ENCODE results near the gene LRCH2. TPM values are rescaled to one million over a fixed set of nuclear protein-coding genes. Genes with fewer than 3 reads are reported as not detected.
"Not testable (repeated sequence)": the region's sequence is repeated elsewhere in the genome, so short reads cannot be mapped to it uniquely, and the experiment has no call there.

Gene LRCH2
- total RNA-seq, 2 donors from 2014 or later = not detected

- DNase-seq (no peak), ATAC-seq (replicated peaks in 1 of 2) (no peak)
- Mint-ChIP-seq H3K27ac (no peak overlapping the region), H3K4me3 (no peak overlapping the region), H3K27me3 (ENCODE audit: low read depth) (peaks cover 46% of the 10 kb centered on the region), H3K4me1 (ENCODE audit: low read depth) (no peaks in the 10 kb centered on the region), H3K36me3 (ENCODE audit: insufficient read depth in 2 of 2) (no peaks in the 10 kb centered on the region), H3K9me3 (no peaks in the 10 kb centered on the region)
Observed at GRCh38 chrX:115237056-115237455, 3.2 kb upstream of the LRCH2 start.

- Mint-ChIP-seq H3K4me1 (ENCODE audit: low read depth) (no peaks in the 10 kb centered on the region), H3K27me3 (ENCODE audit: low read depth) (peaks cover 51% of the 10 kb centered on the region), H3K36me3 (ENCODE audit: insufficient read depth in 2 of 2) (no peaks in the 10 kb centered on the region), H3K27ac (no peak overlapping the region), H3K4me3 (no peak overlapping the region), H3K9me3 (no peaks in the 10 kb centered on the region)
- ATAC-seq (replicated peaks in 1 of 2) (no peak), DNase-seq (no peak)
Observed at GRCh38 chrX:115236560-115236959, 2.7 kb upstream of the LRCH2 start.

- H3K36me3 Mint-ChIP-seq (ENCODE audit: insufficient read depth in 2 of 2) = no peaks in the 10 kb centered on the region
- ATAC-seq (replicated peaks in 1 of 2) (no peak), DNase-seq (no peak)
- no peaks in the 10 kb centered on the region for H3K4me1 Mint-ChIP-seq (ENCODE audit: low read depth)
- no peak overlapping the region for H3K4me3 Mint-ChIP-seq
- H3K9me3 Mint-ChIP-seq = no peaks in the 10 kb centered on the region
- no peak overlapping the region for H3K27ac Mint-ChIP-seq
- peaks cover 69% of the 10 kb centered on the region for H3K27me3 Mint-ChIP-seq (ENCODE audit: low read depth)
Observed at GRCh38 chrX:115234461-115234860, 565 bp upstream of the LRCH2 start.

- H3K27me3 Mint-ChIP-seq (ENCODE audit: low read depth) = peaks cover 68% of the 10 kb centered on the region
- H3K36me3 Mint-ChIP-seq (ENCODE audit: insufficient read depth in 2 of 2) = no peaks in the 10 kb centered on the region
- peak overlapping the region in 1 of 2 donors; percentile 55 for H3K4me3 Mint-ChIP-seq
Observed at GRCh38 chrX:115232933-115233496, 881 bp downstream of the LRCH2 start.

GRCh38 chrX:115229337-115230003 lies 4.4 kb downstream of the LRCH2 start:
- Mint-ChIP-seq H3K4me1 (ENCODE audit: low read depth) (no peaks in the 10 kb centered on the region), H3K36me3 (ENCODE audit: insufficient read depth in 2 of 2) (no peaks in the 10 kb centered on the region), H3K27me3 (ENCODE audit: low read depth) (peaks cover 69% of the 10 kb centered on the region), H3K4me3 (no peak overlapping the region), H3K27ac (no peak overlapping the region), H3K9me3 (no peaks in the 10 kb centered on the region)
- DNase-seq (no peak), ATAC-seq (replicated peaks in 1 of 2) (no peak)

More at GRCh38 chrX:115232933-115233496, 881 bp downstream of the LRCH2 start:
- Mint-ChIP-seq H3K9me3 (no peaks in the 10 kb centered on the region), H3K27ac (no peak overlapping the region), H3K4me1 (ENCODE audit: low read depth) (no peaks in the 10 kb centered on the region)
- DNase-seq (no peak), ATAC-seq (replicated peaks in 1 of 2) (no peak)

- H3K4me3 Mint-ChIP-seq = no peak overlapping the region
- DNase-seq = no peak
- no peak overlapping the region for H3K27ac Mint-ChIP-seq
- H3K9me3 Mint-ChIP-seq = no peaks in the 10 kb centered on the region
- peaks cover 48% of the 10 kb centered on the region for H3K27me3 Mint-ChIP-seq (ENCODE audit: low read depth)
- H3K4me1 Mint-ChIP-seq (ENCODE audit: low read depth) = no peaks in the 10 kb centered on the region
- no peaks in the 10 kb centered on the region for H3K36me3 Mint-ChIP-seq (ENCODE audit: insufficient read depth in 2 of 2)
- no peak for ATAC-seq (replicated peaks in 1 of 2)
Observed at GRCh38 chrX:115226929-115227328, 7.0 kb downstream of the LRCH2 start.

GRCh38 chrX:115217346-115217745 lies 16.6 kb downstream of the LRCH2 start:
- not testable (repeated sequence) for H3K4me1 Mint-ChIP-seq (ENCODE audit: low read depth); H3K9me3 Mint-ChIP-seq; H3K4me3 Mint-ChIP-seq; ATAC-seq (replicated peaks in 1 of 2); H3K36me3 Mint-ChIP-seq (ENCODE audit: insufficient read depth in 2 of 2); DNase-seq; H3K27ac Mint-ChIP-seq
- H3K27me3 Mint-ChIP-seq (ENCODE audit: low read depth) = peaks cover 16% of the 10 kb centered on the region

- Mint-ChIP-seq H3K9me3 (peaks cover 0 to 2% of the 10 kb centered on the region in 2 donors), H3K27ac (no peak overlapping the region), H3K4me3 (no peak overlapping the region), H3K4me1 (ENCODE audit: low read depth) (no peaks in the 10 kb centered on the region), H3K27me3 (ENCODE audit: low read depth) (peaks cover 16% of the 10 kb centered on the region), H3K36me3 (ENCODE audit: insufficient read depth in 2 of 2) (no peaks in the 10 kb centered on the region)
- no peak for DNase-seq
- ATAC-seq (replicated peaks in 1 of 2) = no peak
Observed at GRCh38 chrX:115214605-115215004, 19.3 kb downstream of the LRCH2 start.

- no peak overlapping the region for H3K27ac Mint-ChIP-seq
- peaks cover 3% of the 10 kb centered on the region in 2 donors for H3K9me3 Mint-ChIP-seq
- H3K4me3 Mint-ChIP-seq = no peak overlapping the region
- DNase-seq = no peak
- H3K36me3 Mint-ChIP-seq (ENCODE audit: insufficient read depth in 2 of 2) = no peaks in the 10 kb centered on the region
- H3K27me3 Mint-ChIP-seq (ENCODE audit: low read depth) = peaks cover 21% of the 10 kb centered on the region
- no peak for ATAC-seq (replicated peaks in 1 of 2)
- H3K4me1 Mint-ChIP-seq (ENCODE audit: low read depth) = no peaks in the 10 kb centered on the region
Observed at GRCh38 chrX:115214151-115214550, 19.7 kb downstream of the LRCH2 start.

- not testable (repeated sequence) for H3K4me1 Mint-ChIP-seq (ENCODE audit: low read depth); H3K27me3 Mint-ChIP-seq (ENCODE audit: low read depth); H3K36me3 Mint-ChIP-seq (ENCODE audit: insufficient read depth in 2 of 2); H3K27ac Mint-ChIP-seq; DNase-seq; H3K9me3 Mint-ChIP-seq; ATAC-seq (replicated peaks in 1 of 2); H3K4me3 Mint-ChIP-seq
Observed at GRCh38 chrX:115209547-115209946, 24.3 kb downstream of the LRCH2 start.

- no peaks in the 10 kb centered on the region for H3K4me1 Mint-ChIP-seq (ENCODE audit: low read depth)
- H3K36me3 Mint-ChIP-seq (ENCODE audit: insufficient read depth in 2 of 2) = no peaks in the 10 kb centered on the region
- DNase-seq (no peak), ATAC-seq (replicated peaks in 1 of 2) (no peak)
- peaks cover 2 to 8% of the 10 kb centered on the region in 2 donors for H3K9me3 Mint-ChIP-seq
- H3K27me3 Mint-ChIP-seq (ENCODE audit: low read depth) = peaks cover 8% of the 10 kb centered on the region
- H3K4me3 Mint-ChIP-seq = no peak overlapping the region
- no peak overlapping the region for H3K27ac Mint-ChIP-seq
Observed at GRCh38 chrX:115204040-115204439, 29.9 kb downstream of the LRCH2 start.

- no peak overlapping the region for H3K4me3 Mint-ChIP-seq
- ATAC-seq (replicated peaks in 1 of 2) (no peak), DNase-seq (no peak)
Observed at GRCh38 chrX:115192244-115192700, 41.6 kb downstream of the LRCH2 start.

GRCh38 chrX:115191490-115192243 lies 42.2 kb downstream of the LRCH2 start:
- no peak for DNase-seq
- Mint-ChIP-seq H3K27me3 (ENCODE audit: low read depth) (no peaks in the 10 kb centered on the region), H3K36me3 (ENCODE audit: insufficient read depth in 2 of 2) (no peaks in the 10 kb centered on the region), H3K4me1 (ENCODE audit: low read depth) (no peaks in the 10 kb centered on the region), H3K9me3 (peaks cover 0 to 3% of the 10 kb centered on the region in 2 donors), H3K27ac (no peak overlapping the region), H3K4me3 (no peak overlapping the region)
- no peak for ATAC-seq (replicated peaks in 1 of 2)

More at GRCh38 chrX:115192244-115192700, 41.6 kb downstream of the LRCH2 start:
- Mint-ChIP-seq H3K27me3 (ENCODE audit: low read depth) (no peaks in the 10 kb centered on the region), H3K4me1 (ENCODE audit: low read depth) (no peaks in the 10 kb centered on the region), H3K36me3 (ENCODE audit: insufficient read depth in 2 of 2) (no peaks in the 10 kb centered on the region), H3K9me3 (peaks cover 0 to 3% of the 10 kb centered on the region in 2 donors), H3K27ac (no peak overlapping the region)
